ENCODE results near the gene SLIRP.
"Not testable (repeated sequence)": the region's sequence is repeated elsewhere in the genome, so short reads cannot be mapped to it uniquely, and the experiment has no call there.

Gene SLIRP

GRCh38 chr14:77746064-77746702, 38.3 kb downstream of the SLIRP start:
- DNase-seq, result peak; percentile 65

GRCh38 chr14:77747425-77747824, 39.5 kb downstream of the SLIRP start:
- DNase-seq, result not testable (repeated sequence)

GRCh38 chr14:77752266-77752665, 44.4 kb downstream of the SLIRP start:
- no peak for DNase-seq

GRCh38 chr14:77752799-77753516, 45.1 kb downstream of the SLIRP start:
- no peak for DNase-seq

- peak; percentile 98 for DNase-seq
Observed at GRCh38 chr14:77760381-77761204, 52.7 kb downstream of the SLIRP start, which contains the start of gene SNW1. TSS of gene SNW1 (minus strand) at chr14:77761156. CDS start at chr14:77761127, 29 bp downstream.

- peak; percentile 60 for DNase-seq
Observed at GRCh38 chr14:77761205-77761931, 53.5 kb downstream of the SLIRP start.

- no peak for DNase-seq
Observed at GRCh38 chr14:77763316-77763715, 55.4 kb downstream of the SLIRP start.

- DNase-seq, result no peak
Observed at GRCh38 chr14:77763978-77764377, 56.1 kb downstream of the SLIRP start.

All from DMS79 treated with DMSO at 0.1 percent for 48 hours (cell line).